Measurements from ENCODE around the gene LILRB1.
"Not testable (repeated sequence)": the region's sequence is repeated elsewhere in the genome, so short reads cannot be mapped to it uniquely, and the experiment has no call there.

Gene LILRB1

DNA sequence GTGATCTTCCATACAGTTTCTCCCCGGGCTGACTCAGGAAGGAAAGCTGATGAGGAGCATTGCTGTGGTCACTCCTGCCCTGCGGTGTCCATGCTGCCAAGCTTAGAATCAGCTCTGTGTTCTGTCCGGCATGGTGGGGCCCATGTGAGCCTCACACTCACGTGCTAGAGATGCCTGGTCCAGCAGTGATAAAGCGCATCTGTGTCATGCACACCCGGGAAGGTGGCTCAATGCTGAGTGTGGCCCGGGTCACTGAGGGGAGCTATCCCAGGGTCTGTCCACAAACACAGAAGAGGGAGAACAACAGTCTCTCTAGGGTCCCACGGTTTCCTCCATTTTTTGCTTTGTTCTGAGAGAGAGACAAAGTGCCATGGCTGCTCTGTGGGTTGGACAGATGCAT is 3.5 kb upstream of the LILRB1 start:
- POLR2A ChIA-PET = no interaction called here
- CTCF ChIA-PET = no interaction called here
- no peak for DNase-seq (ENCODE audit: extremely low spot score)
- no peak for TF ChIP-seq FOXK2 (IDR thresholded peaks at IDR 0.05)
- TF ChIP-seq TARDBP (IDR thresholded peaks at IDR 0.05) = no peak
- no peak for TF ChIP-seq FOXM1 (IDR thresholded peaks at IDR 0.05; ENCODE audit: borderline replicate concordance)
- TF ChIP-seq HDGF (IDR thresholded peaks at IDR 0.05; ENCODE audit: borderline replicate concordance) = no peak
- no peak for TF ChIP-seq BHLHE40 (IDR thresholded peaks at IDR 0.05; ENCODE audit: borderline replicate concordance)
- no peak for TF ChIP-seq L3MBTL2 (conservative IDR thresholded peaks at IDR 0.05)
- TF ChIP-seq, protein P1, sequence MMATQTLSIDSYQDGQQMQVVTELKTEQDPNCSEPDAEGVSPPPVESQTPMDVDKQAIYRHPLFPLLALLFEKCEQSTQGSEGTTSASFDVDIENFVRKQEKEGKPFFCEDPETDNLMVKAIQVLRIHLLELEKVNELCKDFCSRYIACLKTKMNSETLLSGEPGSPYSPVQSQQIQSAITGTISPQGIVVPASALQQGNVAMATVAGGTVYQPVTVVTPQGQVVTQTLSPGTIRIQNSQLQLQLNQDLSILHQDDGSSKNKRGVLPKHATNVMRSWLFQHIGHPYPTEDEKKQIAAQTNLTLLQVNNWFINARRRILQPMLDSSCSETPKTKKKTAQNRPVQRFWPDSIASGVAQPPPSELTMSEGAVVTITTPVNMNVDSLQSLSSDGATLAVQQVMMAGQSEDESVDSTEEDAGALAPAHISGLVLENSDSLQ (IDR thresholded peaks at IDR 0.05) = no peak
- no peak for TF ChIP-seq CTBP1 (IDR thresholded peaks at IDR 0.05; ENCODE audit: borderline replicate concordance)
- TF ChIP-seq LEF1 (IDR thresholded peaks at IDR 0.05; ENCODE audit: borderline replicate concordance) = no peak
- no peak for TF ChIP-seq ZNF384 (IDR thresholded peaks at IDR 0.05)
- no peak for TF ChIP-seq FOXA1 (IDR thresholded peaks at IDR 0.05)
- no peak for TF ChIP-seq SUZ12 (IDR thresholded peaks at IDR 0.05)
- TF ChIP-seq ARNT (IDR thresholded peaks at IDR 0.05) = no peak
- TF ChIP-seq NFRKB (IDR thresholded peaks at IDR 0.05) = no peak
- no peak for TF ChIP-seq SP1 (IDR thresholded peaks at IDR 0.05)
- no peak for TF ChIP-seq ELF4 (IDR thresholded peaks at IDR 0.05)

DNA sequence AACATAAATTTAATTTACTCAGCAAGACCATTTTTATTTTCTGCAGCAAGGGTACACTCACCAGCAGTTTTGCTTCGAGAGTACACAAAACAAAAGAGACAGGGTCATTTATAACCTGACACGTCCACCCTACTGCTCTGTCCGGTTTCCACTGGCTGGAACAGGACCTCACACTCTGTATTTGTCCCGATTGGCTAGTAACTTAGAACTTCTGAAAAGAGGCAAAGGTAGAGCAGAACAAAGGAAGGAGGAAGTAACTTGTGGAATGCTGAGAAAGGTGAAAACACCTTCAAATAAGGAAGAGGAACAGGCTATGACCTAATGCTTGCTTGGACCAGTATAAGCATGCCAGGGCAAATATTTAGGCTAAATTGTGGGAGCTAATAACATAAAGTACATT is 2.4 kb upstream of the LILRB1 start:
- POLR2A ChIA-PET; DNase-seq (ENCODE audit: extremely low spot score); CTCF ChIA-PET: not testable (repeated sequence)

DNA sequence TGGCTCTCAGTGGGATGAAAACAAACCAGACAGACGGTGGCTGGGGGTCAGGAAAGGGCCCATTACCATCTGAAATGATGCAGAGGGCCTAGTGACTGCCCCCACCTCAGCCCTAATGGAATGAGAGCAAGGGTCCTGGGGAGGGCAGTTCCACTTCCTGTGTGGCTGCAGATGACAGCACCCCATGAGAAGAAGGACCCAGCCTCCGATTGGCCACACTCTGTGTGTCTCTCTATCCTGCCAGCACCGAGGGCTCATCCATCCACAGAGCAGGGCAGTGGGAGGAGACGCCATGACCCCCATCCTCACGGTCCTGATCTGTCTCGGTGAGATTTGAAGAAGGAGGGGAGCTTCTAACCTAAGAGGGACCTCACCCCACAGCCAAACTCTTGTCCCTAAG is 498 bp downstream of the LILRB1 start:
- DNase-seq (ENCODE audit: extremely low spot score) = no peak
- CTCF ChIA-PET = no interaction called here
- POLR2A ChIA-PET = no interaction called here
- TF ChIP-seq, protein P1 (IDR thresholded peaks at IDR 0.05) = no peak
- TF ChIP-seq SUZ12 (IDR thresholded peaks at IDR 0.05) (no peak), BHLHE40 (IDR thresholded peaks at IDR 0.05; ENCODE audit: borderline replicate concordance) (no peak), CTBP1 (IDR thresholded peaks at IDR 0.05; ENCODE audit: borderline replicate concordance) (no peak), ARNT (IDR thresholded peaks at IDR 0.05) (no peak), L3MBTL2 (conservative IDR thresholded peaks at IDR 0.05) (no peak), TARDBP (IDR thresholded peaks at IDR 0.05) (no peak), ELF4 (IDR thresholded peaks at IDR 0.05) (no peak), NFRKB (IDR thresholded peaks at IDR 0.05) (no peak), FOXA1 (IDR thresholded peaks at IDR 0.05) (no peak), FOXM1 (IDR thresholded peaks at IDR 0.05; ENCODE audit: borderline replicate concordance) (no peak), FOXK2 (IDR thresholded peaks at IDR 0.05) (no peak), HDGF (IDR thresholded peaks at IDR 0.05; ENCODE audit: borderline replicate concordance) (no peak), SP1 (IDR thresholded peaks at IDR 0.05) (no peak)

DNA sequence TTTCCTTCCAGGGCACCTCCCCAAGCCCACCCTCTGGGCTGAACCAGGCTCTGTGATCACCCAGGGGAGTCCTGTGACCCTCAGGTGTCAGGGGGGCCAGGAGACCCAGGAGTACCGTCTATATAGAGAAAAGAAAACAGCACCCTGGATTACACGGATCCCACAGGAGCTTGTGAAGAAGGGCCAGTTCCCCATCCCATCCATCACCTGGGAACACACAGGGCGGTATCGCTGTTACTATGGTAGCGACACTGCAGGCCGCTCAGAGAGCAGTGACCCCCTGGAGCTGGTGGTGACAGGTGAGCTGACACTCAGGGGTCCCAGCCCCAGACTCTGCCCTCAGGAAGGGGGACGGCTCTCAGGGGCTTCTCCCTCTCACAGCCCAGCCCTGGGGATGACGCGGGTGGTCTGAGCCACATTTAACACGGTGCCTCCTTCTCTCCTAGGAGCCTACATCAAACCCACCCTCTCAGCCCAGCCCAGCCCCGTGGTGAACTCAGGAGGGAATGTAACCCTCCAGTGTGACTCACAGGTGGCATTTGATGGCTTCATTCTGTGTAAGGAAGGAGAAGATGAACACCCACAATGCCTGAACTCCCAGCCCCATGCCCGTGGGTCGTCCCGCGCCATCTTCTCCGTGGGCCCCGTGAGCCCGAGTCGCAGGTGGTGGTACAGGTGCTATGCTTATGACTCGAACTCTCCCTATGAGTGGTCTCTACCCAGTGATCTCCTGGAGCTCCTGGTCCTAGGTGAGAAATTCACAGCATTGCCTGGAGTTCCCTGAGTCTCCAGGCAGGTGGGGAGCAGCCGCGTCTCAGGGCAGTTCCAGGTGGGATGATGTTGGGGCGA is 1.4 kb downstream of the LILRB1 start:
- DNase-seq (ENCODE audit: extremely low spot score); POLR2A ChIA-PET; CTCF ChIA-PET: not testable (repeated sequence)

DNA sequence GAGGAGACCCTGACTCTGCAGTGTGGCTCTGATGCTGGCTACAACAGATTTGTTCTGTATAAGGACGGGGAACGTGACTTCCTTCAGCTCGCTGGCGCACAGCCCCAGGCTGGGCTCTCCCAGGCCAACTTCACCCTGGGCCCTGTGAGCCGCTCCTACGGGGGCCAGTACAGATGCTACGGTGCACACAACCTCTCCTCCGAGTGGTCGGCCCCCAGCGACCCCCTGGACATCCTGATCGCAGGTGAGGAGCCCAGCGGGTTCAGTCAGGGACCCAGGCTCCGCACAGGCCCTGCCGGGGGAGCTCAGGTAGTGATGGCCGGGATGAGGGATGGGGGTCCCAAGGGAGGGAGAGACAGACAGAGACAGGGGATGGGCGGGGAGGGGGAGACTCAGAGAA is 2.2 kb downstream of the LILRB1 start:
- CTCF ChIA-PET; POLR2A ChIA-PET; DNase-seq (ENCODE audit: extremely low spot score): not testable (repeated sequence)

DNA sequence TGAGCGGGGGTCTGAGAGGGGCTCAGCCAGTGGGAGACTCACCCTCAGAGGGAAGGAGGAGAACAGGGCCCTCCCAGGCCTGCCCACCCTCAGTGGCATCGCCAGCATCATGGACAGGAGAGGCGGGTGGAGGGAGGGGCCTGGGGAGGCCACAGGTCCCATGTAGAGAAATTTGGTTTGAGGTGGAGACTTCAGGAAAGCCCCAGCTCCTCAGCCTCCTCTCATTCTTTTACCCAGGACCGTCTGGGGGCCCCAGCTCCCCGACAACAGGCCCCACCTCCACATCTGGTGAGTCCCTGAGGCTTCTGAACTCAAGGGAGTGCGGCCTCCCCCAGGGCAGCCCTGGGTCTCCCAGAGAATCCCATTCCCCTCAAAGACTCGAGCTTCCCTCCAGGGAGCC is 3.1 kb downstream of the LILRB1 start:
- no peak for DNase-seq (ENCODE audit: extremely low spot score)
- ChIA-PET POLR2A (no interaction called here), CTCF (no interaction called here)
- TF ChIP-seq FOXK2 (IDR thresholded peaks at IDR 0.05) = no peak
- TF ChIP-seq ELF4 (IDR thresholded peaks at IDR 0.05) = no peak
- no peak for TF ChIP-seq BHLHE40 (IDR thresholded peaks at IDR 0.05; ENCODE audit: borderline replicate concordance)
- no peak for TF ChIP-seq ARNT (IDR thresholded peaks at IDR 0.05)
- TF ChIP-seq TARDBP (IDR thresholded peaks at IDR 0.05) = no peak
- no peak for TF ChIP-seq L3MBTL2 (conservative IDR thresholded peaks at IDR 0.05)
- TF ChIP-seq HDGF (IDR thresholded peaks at IDR 0.05; ENCODE audit: borderline replicate concordance) = no peak
- no peak for TF ChIP-seq NFRKB (IDR thresholded peaks at IDR 0.05)
- TF ChIP-seq FOXM1 (IDR thresholded peaks at IDR 0.05; ENCODE audit: borderline replicate concordance) = no peak
- no peak for TF ChIP-seq ZNF384 (IDR thresholded peaks at IDR 0.05)
- no peak for TF ChIP-seq CTBP1 (IDR thresholded peaks at IDR 0.05; ENCODE audit: borderline replicate concordance)
- no peak for TF ChIP-seq SUZ12 (IDR thresholded peaks at IDR 0.05)

DNA sequence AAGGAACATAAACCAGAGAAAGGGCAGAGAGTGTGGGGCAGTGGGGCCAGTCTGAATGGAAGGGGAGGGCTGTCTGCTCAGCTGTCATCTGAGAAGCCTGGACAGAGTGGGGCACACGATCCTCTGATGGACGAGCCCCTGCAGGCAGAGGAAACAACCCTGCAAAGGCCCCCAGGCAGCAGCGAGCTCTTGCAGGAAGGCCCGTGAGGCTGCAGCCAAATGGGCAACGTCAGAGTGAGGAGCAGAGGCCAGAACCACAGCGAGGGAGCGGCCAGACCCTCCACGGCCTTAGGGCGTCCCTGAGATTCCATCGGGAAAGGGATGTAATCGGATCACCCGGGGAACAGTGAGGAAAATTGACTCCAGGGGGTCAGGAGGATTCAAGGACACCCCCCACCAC is 5.8 kb downstream of the LILRB1 start:
- POLR2A ChIA-PET; CTCF ChIA-PET; DNase-seq (ENCODE audit: extremely low spot score): not testable (repeated sequence)

DNA sequence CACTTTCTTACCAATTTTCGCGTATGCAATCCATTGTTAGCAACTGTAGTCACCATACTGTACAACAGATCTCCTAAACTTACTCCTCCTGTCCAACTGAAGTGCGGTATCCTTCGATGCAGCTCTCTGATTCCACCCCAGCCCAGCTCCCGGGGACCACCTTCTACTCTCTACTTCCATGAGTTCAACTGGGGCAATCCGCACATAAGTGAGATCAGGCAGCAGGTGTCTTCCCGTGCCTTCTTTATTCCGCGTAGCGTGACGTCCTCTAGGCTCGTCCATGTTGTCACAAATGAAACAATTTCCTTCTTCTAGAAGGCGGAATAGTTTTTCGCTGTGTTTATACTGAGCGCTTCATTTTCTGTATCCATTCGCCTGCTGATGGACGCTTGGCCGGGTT is 8.4 kb downstream of the LILRB1 start:
- ChIA-PET POLR2A (no interaction called here), CTCF (no interaction called here)
- TF ChIP-seq FOXK2 (IDR thresholded peaks at IDR 0.05) = no peak
- no peak for TF ChIP-seq SP1 (IDR thresholded peaks at IDR 0.05)
- TF ChIP-seq ARNT (IDR thresholded peaks at IDR 0.05) = no peak
- no peak for TF ChIP-seq BHLHE40 (IDR thresholded peaks at IDR 0.05; ENCODE audit: borderline replicate concordance)
- TF ChIP-seq LEF1 (IDR thresholded peaks at IDR 0.05; ENCODE audit: borderline replicate concordance) = no peak
- TF ChIP-seq HDGF (IDR thresholded peaks at IDR 0.05; ENCODE audit: borderline replicate concordance) = no peak
- TF ChIP-seq TARDBP (IDR thresholded peaks at IDR 0.05) = no peak
- no peak for TF ChIP-seq SUZ12 (IDR thresholded peaks at IDR 0.05)
- no peak for TF ChIP-seq L3MBTL2 (conservative IDR thresholded peaks at IDR 0.05)
- no peak for TF ChIP-seq FOXA1 (IDR thresholded peaks at IDR 0.05)
- DNase-seq (ENCODE audit: extremely low spot score) = no peak

DNA sequence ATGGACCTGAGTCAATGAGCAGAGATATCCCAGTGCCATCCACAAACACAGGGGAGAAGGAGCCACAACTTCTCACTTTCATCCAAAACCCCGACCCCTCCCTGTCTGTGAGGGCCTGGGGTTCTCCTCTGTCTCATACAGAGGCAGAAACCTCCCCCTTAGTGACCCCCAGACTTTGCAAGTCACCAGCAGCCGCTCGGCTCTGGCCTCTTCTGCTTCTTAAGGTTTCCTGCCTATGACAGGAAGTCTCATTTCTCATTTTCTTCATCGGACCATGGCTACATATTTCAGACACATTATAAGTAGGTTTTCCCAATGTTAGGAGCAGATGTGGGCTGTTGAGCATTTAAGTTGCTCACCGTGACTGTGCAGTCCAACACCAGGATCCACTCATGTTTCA is 12.7 kb downstream of the LILRB1 start:
- CTCF ChIA-PET; POLR2A ChIA-PET; DNase-seq (ENCODE audit: extremely low spot score): not testable (repeated sequence)

DNA sequence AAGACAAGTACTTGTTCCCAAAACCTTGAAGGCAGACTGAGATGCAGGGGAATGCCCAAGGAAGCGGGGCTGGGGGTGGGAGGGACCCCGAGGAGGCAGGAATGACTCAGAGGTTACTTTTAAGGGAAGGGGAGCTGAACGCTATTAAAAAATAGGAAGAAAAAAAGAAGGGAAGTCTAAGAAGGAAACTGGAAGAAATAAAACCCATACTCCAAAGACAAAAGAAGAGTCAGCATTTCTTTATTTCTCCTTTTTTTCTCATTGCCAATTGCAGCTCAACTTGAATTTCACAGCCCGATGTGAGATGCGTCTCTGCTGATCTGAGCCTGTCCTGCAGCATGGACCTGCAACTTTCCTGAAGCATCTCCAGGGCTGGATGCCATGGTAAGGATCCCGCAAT is 13.3 kb downstream of the LILRB1 start:
- CTCF ChIA-PET; DNase-seq (ENCODE audit: extremely low spot score); POLR2A ChIA-PET: not testable (repeated sequence)

Data from HEK293T (cell line).